Upper lobe of left lung (tissue), 6 donors: ENCODE results near the gene CNIH2. TPM values are rescaled to one million over a fixed set of nuclear protein-coding genes. Genes with fewer than 3 reads are reported as not detected.

Experiments
- ATAC-seq, 2 donors: fragments of 200-7000 bp; cut with Tn5 transposase; one replicate each; pipeline ENCODE4 v1.9.1; 2022; ENCODE audit warnings: mild to moderate bottlenecking in 2 of 2, moderate library complexity in 2 of 2; ENCODE audit not compliant: low FRiP score in 2 of 2
- DNase-seq, 2 donors: peaks; one replicate each; pipeline ENCODE4 v3.0.0-alpha.2; 2019 to 2020
- H3K27ac ChIP-seq, 4 donors: fragments of 200-600 bp; sonication (generic); one replicate each; pipeline ENCODE4 v1.5.1; 2016 to 2019
- H3K27me3 ChIP-seq, 4 donors: fragments of 200-600 bp; sonication (generic); one replicate each; pipeline ENCODE4 v1.5.1; 2017 to 2019
- H3K36me3 ChIP-seq, 4 donors: fragments of 200-600 bp; sonication (generic); one replicate each; pipeline ENCODE4 v1.5.1; 2016 to 2019
- H3K4me1 ChIP-seq, 4 donors: fragments of 200-600 bp; sonication (generic); one replicate each; pipeline ENCODE4 v1.5.1; 2018 to 2019
- H3K4me3 ChIP-seq, 4 donors: fragments of 200-600 bp; sonication (generic); one replicate each; pipeline ENCODE4 v1.5.1; 2017 to 2019; ENCODE audit warnings: mild to moderate bottlenecking in 2 of 4, moderate library complexity in 1 of 4
- H3K9me3 ChIP-seq, 4 donors: fragments of 200-600 bp; sonication (generic); one replicate each; pipeline ENCODE4 v1.5.1; 2018 to 2019
- CTCF ChIP-seq, 6 experiments: fragments of 450-650 bp in 4 of 6; fragments of 200-600 bp in 2 of 6; sonication (generic) in 2 of 6; IDR thresholded peaks; one replicate each; pipeline ENCODE4 v1.5.1; 2016 to 2019; ENCODE audit warnings: antibody characterized with exemption in 6 of 6
- EP300 ChIP-seq, 4 donors: sonication (generic); formaldehyde crosslinking; IDR thresholded peaks; one replicate each; pipeline ENCODE4 v1.5.1; 2017; ENCODE audit warnings: antibody characterized with exemption in 4 of 4, control low read depth in 2 of 4
- POLR2A ChIP-seq, 4 donors: fragments of 450-650 bp; IDR thresholded peaks; one replicate each; pipeline ENCODE4 v1.5.1; 2016 to 2017; ENCODE audit warnings: antibody characterized with exemption in 4 of 4, mild to moderate bottlenecking in 2 of 4
- POLR2AphosphoS5 ChIP-seq, 2 donors: sonication (generic); formaldehyde crosslinking; IDR thresholded peaks; one replicate each; pipeline ENCODE4 v1.5.1; 2017; ENCODE audit warnings: antibody characterized with exemption in 2 of 2
- WGBS, 2 donors: methylation state at CpG; one replicate each; pipeline ENCODE4 v1.1.5; 2017 to 2018; 5-methylcytosine and 5-hydroxymethylcytosine counted together
- total RNA-seq, 6 donors: library from RNA; depleted of rRNA in 4 of 6; stranded (reverse); fragments of >200 nt in 4 of 6; gene quantifications; one replicate each; pipeline versions ENCODE4 v1.1.0 to v1.2.1, GENCODE V29; 2016 to 2021
- donor health status: DM: no; HTN: no; CAD: no; lungs with moderate emphysema.
- donor health status: DM: no; HTN: yes; CAD: no; lungs with severe emphysema.

Gene CNIH2
- total RNA-seq, 6 donors from 2014 or later = 1.4 to 2.0 (median 1.6) TPM; not detected in 2

GRCh38 chr11:66282468-66283455 is 4.8 kb downstream of the CNIH2 start:
- Histone ChIP-seq H3K4me1 (peaks cover 20 to 32% (median 21%) of the 10 kb centered on the region in 4 donors), H3K36me3 (peaks cover 0 to 26% (median 9%) of the 10 kb centered on the region in 4 donors), H3K4me3 (no peak overlapping the region), H3K27me3 (no peaks in the 10 kb centered on the region), H3K27ac (peak overlapping the region in 1 of 4 donors; percentile 1), H3K9me3 (no peaks in the 10 kb centered on the region)
- TF ChIP-seq POLR2AphosphoS5 (IDR thresholded peaks at IDR 0.05) (peak; percentile 8 to 50), CTCF (IDR thresholded peaks at IDR 0.05) (peak; percentile 97 to 99 (median 99)), EP300 (IDR thresholded peaks at IDR 0.05) (no peak), POLR2A (IDR thresholded peaks at IDR 0.05) (peak in 1 of 4 donors; percentile 21)
- 20 to 62% methylated on average over 7 to 26 of the region's 35 CpGs for WGBS, 2 donors
- peak; percentile 99 to 100 for DNase-seq
- peak; percentile 94 to 95 for ATAC-seq

GRCh38 chr11:66283461-66284105 is 5.6 kb downstream of the CNIH2 start:
- Histone ChIP-seq H3K4me3 (no peak overlapping the region), H3K36me3 (peaks cover 0 to 26% (median 9%) of the 10 kb centered on the region in 4 donors), H3K9me3 (no peaks in the 10 kb centered on the region), H3K27me3 (no peaks in the 10 kb centered on the region), H3K4me1 (peaks cover 20 to 32% (median 23%) of the 10 kb centered on the region in 4 donors), H3K27ac (no peak overlapping the region)
- 77 to 80% methylated on average over 2 to 11 of the region's 14 CpGs for WGBS, 2 donors
- DNase-seq (peak in 1 of 2 donors; percentile 50), ATAC-seq (no peak)
- TF ChIP-seq POLR2A (IDR thresholded peaks at IDR 0.05) = no peak
- TF ChIP-seq EP300 (IDR thresholded peaks at IDR 0.05) = no peak
- no peak for TF ChIP-seq POLR2AphosphoS5 (IDR thresholded peaks at IDR 0.05)

- WGBS, 2 donors = 88 to 96% methylated on average over 16 of the region's 16 CpGs
- no peak overlapping the region for H3K4me3 ChIP-seq
- no peak overlapping the region for H3K27ac ChIP-seq
- ATAC-seq (no peak), DNase-seq (peak in 1 of 2 donors; percentile 59)
- TF ChIP-seq EP300 (IDR thresholded peaks at IDR 0.05) = no peak
- no peak for TF ChIP-seq CTCF (IDR thresholded peaks at IDR 0.05)
- TF ChIP-seq POLR2AphosphoS5 (IDR thresholded peaks at IDR 0.05) = no peak
- no peak for TF ChIP-seq POLR2A (IDR thresholded peaks at IDR 0.05)
- H3K36me3 ChIP-seq = peaks cover 0 to 26% (median 9%) of the 10 kb centered on the region in 4 donors
- no peaks in the 10 kb centered on the region for H3K27me3 ChIP-seq
- no peaks in the 10 kb centered on the region for H3K9me3 ChIP-seq
- H3K4me1 ChIP-seq = peaks cover 19 to 34% (median 24%) of the 10 kb centered on the region in 4 donors
Observed at GRCh38 chr11:66284526-66285078, 6.6 kb downstream of the CNIH2 start.

- Histone ChIP-seq H3K9me3 (no peaks in the 10 kb centered on the region), H3K4me3 (no peak overlapping the region), H3K4me1 (peaks cover 23 to 41% (median 29%) of the 10 kb centered on the region in 4 donors), H3K27ac (no peak overlapping the region), H3K27me3 (no peaks in the 10 kb centered on the region), H3K36me3 (peaks cover 0 to 26% (median 9%) of the 10 kb centered on the region in 4 donors)
- TF ChIP-seq CTCF (IDR thresholded peaks at IDR 0.05) (no peak), POLR2AphosphoS5 (IDR thresholded peaks at IDR 0.05) (no peak), EP300 (IDR thresholded peaks at IDR 0.05) (no peak), POLR2A (IDR thresholded peaks at IDR 0.05) (no peak)
- no peak for ATAC-seq
- WGBS, 2 donors = 92 to 94% methylated on average over 10 of the region's 13 CpGs
- no peak for DNase-seq
Observed at GRCh38 chr11:66285250-66285947, 7.4 kb downstream of the CNIH2 start.
